Measurements from ENCODE around the gene SULT4A1.

Gene SULT4A1

GRCh38 chr22:43843783-43844530 is 18.4 kb downstream of the SULT4A1 start:
- DNase-seq = no peak

- no peak for DNase-seq
Observed at GRCh38 chr22:43841742-43842141, 20.6 kb downstream of the SULT4A1 start.

GRCh38 chr22:43840851-43841250 is 21.5 kb downstream of the SULT4A1 start:
- DNase-seq = no peak

GRCh38 chr22:43840431-43840830 is 21.9 kb downstream of the SULT4A1 start:
- DNase-seq = no peak

GRCh38 chr22:43839781-43840180 is 22.5 kb downstream of the SULT4A1 start:
- DNase-seq = no peak

- no peak for DNase-seq
Observed at GRCh38 chr22:43838571-43839307, 23.6 kb downstream of the SULT4A1 start.

- DNase-seq = no peak
Observed at GRCh38 chr22:43838161-43838560, 24.2 kb downstream of the SULT4A1 start.

GRCh38 chr22:43837666-43838065 is 24.6 kb downstream of the SULT4A1 start:
- DNase-seq = no peak

GRCh38 chr22:43835736-43836135 is 26.6 kb downstream of the SULT4A1 start:
- DNase-seq = no peak

- no peak for DNase-seq
Observed at GRCh38 chr22:43835166-43835565, 27.1 kb downstream of the SULT4A1 start.

GRCh38 chr22:43833286-43834240 is 28.8 kb downstream of the SULT4A1 start:
- DNase-seq = no peak

GRCh38 chr22:43832393-43833265 is 29.7 kb downstream of the SULT4A1 start:
- DNase-seq = no peak

GRCh38 chr22:43831561-43832392 is 30.5 kb downstream of the SULT4A1 start:
- no peak for DNase-seq

GRCh38 chr22:43830931-43831560 is 31.3 kb downstream of the SULT4A1 start:
- DNase-seq = no peak

- no peak for DNase-seq
Observed at GRCh38 chr22:43829904-43830851, 32.1 kb downstream of the SULT4A1 start.

- DNase-seq = no peak
Observed at GRCh38 chr22:43828998-43829782, 33.1 kb downstream of the SULT4A1 start.

GRCh38 chr22:43828725-43828997 is 33.7 kb downstream of the SULT4A1 start:
- DNase-seq = no peak

- DNase-seq = no peak
Observed at GRCh38 chr22:43827926-43828724, 34.2 kb downstream of the SULT4A1 start.
